HG03469 (cell line): Measurements from ENCODE around the gene BACH1.

Experiments
- ATAC-seq: cut with Tn5 transposase; IDR thresholded peaks from one replicate; pipeline ENCODE4 v1.9.1; 2021; ENCODE audit warnings: mild to moderate bottlenecking, moderate library complexity, moderate number of reproducible peaks; ENCODE audit not compliant: unreplicated experiment

The BACH1 gene

GRCh38 chr21:29290240-29290639, 8.5 kb upstream of the BACH1 start:
- no peak for ATAC-seq

- peak; percentile 76 for ATAC-seq
Observed at GRCh38 chr21:29293495-29293894, 5.2 kb upstream of the BACH1 start.

GRCh38 chr21:29295066-29295650, 3.6 kb upstream of the BACH1 start:
- ATAC-seq: no peak

GRCh38 chr21:29296446-29296845, 2.3 kb upstream of the BACH1 start:
- no peak for ATAC-seq

- ATAC-seq: no peak
Observed at GRCh38 chr21:29297483-29298347, 1.0 kb upstream of the BACH1 start.

GRCh38 chr21:29299046-29299915, 559 bp downstream of the BACH1 start:
- no peak for ATAC-seq

GRCh38 chr21:29299916-29300806, 1.4 kb downstream of the BACH1 start:
- ATAC-seq: peak; percentile 61

GRCh38 chr21:29300807-29301138, 2.1 kb downstream of the BACH1 start:
- ATAC-seq: no peak

- ATAC-seq: no peak
Observed at GRCh38 chr21:29301691-29302090, 3.0 kb downstream of the BACH1 start.

GRCh38 chr21:29302359-29302875, 3.7 kb downstream of the BACH1 start:
- no peak for ATAC-seq

- ATAC-seq: no peak
Observed at GRCh38 chr21:29303288-29303687, 4.6 kb downstream of the BACH1 start.

GRCh38 chr21:29304597-29304996, 5.9 kb downstream of the BACH1 start:
- ATAC-seq: no peak

GRCh38 chr21:29305068-29305467, 6.3 kb downstream of the BACH1 start:
- ATAC-seq: no peak

GRCh38 chr21:29305561-29305960, 6.8 kb downstream of the BACH1 start:
- ATAC-seq: no peak

GRCh38 chr21:29306920-29307319, 8.2 kb downstream of the BACH1 start:
- ATAC-seq: no peak

GRCh38 chr21:29307718-29308455, 9.2 kb downstream of the BACH1 start:
- no peak for ATAC-seq

- no peak for ATAC-seq
Observed at GRCh38 chr21:29308456-29308783, 9.7 kb downstream of the BACH1 start.

- ATAC-seq: no peak
Observed at GRCh38 chr21:29309703-29310102, 11.0 kb downstream of the BACH1 start.

- no peak for ATAC-seq
Observed at GRCh38 chr21:29311802-29312201, 13.1 kb downstream of the BACH1 start.

- ATAC-seq: no peak
Observed at GRCh38 chr21:29312981-29313380, 14.3 kb downstream of the BACH1 start.
